ENCODE measurements around the gene GCAT.

The GCAT gene

GRCh38 chr22:37848587-37849088 is 40.9 kb downstream of the GCAT start:
- peak; percentile 17 for DNase-seq

- DNase-seq = peak; percentile 83
Observed at GRCh38 chr22:37849089-37849751, 41.5 kb downstream of the GCAT start, which contains the start of gene EIF3L. TSS of gene EIF3L (plus strand) at chr22:37849419. CDS start at chr22:37849450, 31 bp downstream.

- DNase-seq = no peak
Observed at GRCh38 chr22:37850801-37851200, 43.1 kb downstream of the GCAT start.

GRCh38 chr22:37852418-37852817 is 44.7 kb downstream of the GCAT start:
- DNase-seq = no peak

- DNase-seq = no peak
Observed at GRCh38 chr22:37854946-37855345, 47.2 kb downstream of the GCAT start.

GRCh38 chr22:37855462-37855861 is 47.7 kb downstream of the GCAT start:
- DNase-seq = no peak

GRCh38 chr22:37860796-37861421 is 53.2 kb downstream of the GCAT start:
- DNase-seq = no peak

GRCh38 chr22:37862570-37863325 is 55.0 kb downstream of the GCAT start:
- DNase-seq = no peak

GRCh38 chr22:37865510-37865909 is 57.8 kb downstream of the GCAT start:
- no peak for DNase-seq

All from NCI-H1092 treated with DMSO at 0.1 percent for 48 hours (cell line).